IPS-18c (cell line): Measurements from ENCODE around the gene IRAK2.
"Not testable (repeated sequence)": the region's sequence is repeated elsewhere in the genome, so short reads cannot be mapped to it uniquely, and the experiment has no call there.

Source experiments
- H3K4me3 ChIP-seq: 2 replicates; pipeline ENCODE4 v1.7.0; 2013; ENCODE audit warnings: low read depth, mild to moderate bottlenecking, low read length, moderate library complexity; ENCODE audit not compliant: insufficient read depth
- H3K9me3 ChIP-seq: one replicate; pipeline ENCODE4 v1.6.1; 2013; ENCODE audit warnings: mild to moderate bottlenecking, low read length, moderate library complexity; ENCODE audit not compliant: control insufficient read depth, insufficient read depth

IRAK2 gene

GRCh38 chr3:10154335-10155122 lies 10.2 kb upstream of the IRAK2 start:
- no peak overlapping the region for H3K4me3 ChIP-seq
- H3K9me3 ChIP-seq: no peaks in the 10 kb centered on the region

GRCh38 chr3:10155123-10155472 lies 9.6 kb upstream of the IRAK2 start:
- Histone ChIP-seq H3K9me3 (no peaks in the 10 kb centered on the region), H3K4me3 (no peak overlapping the region)

- Histone ChIP-seq H3K9me3 (no peaks in the 10 kb centered on the region), H3K4me3 (no peak overlapping the region)
These were observed 9.1 kb upstream of the IRAK2 start for GRCh38 chr3:10155658-10156057.

- Histone ChIP-seq H3K4me3 (no peak overlapping the region), H3K9me3 (no peaks in the 10 kb centered on the region)
These were observed 7.7 kb upstream of the IRAK2 start for GRCh38 chr3:10157031-10157430.

GRCh38 chr3:10158555-10158954 lies 6.2 kb upstream of the IRAK2 start:
- H3K9me3 ChIP-seq, H3K4me3 ChIP-seq: not testable (repeated sequence)

- Histone ChIP-seq H3K4me3 (no peak overlapping the region), H3K9me3 (peaks cover 2% of the 10 kb centered on the region)
These were observed 4.4 kb upstream of the IRAK2 start for GRCh38 chr3:10160346-10160745.

GRCh38 chr3:10160925-10161324 lies 3.8 kb upstream of the IRAK2 start:
- Histone ChIP-seq H3K4me3 (no peak overlapping the region), H3K9me3 (peaks cover 2% of the 10 kb centered on the region)

GRCh38 chr3:10162185-10162584 lies 2.5 kb upstream of the IRAK2 start:
- H3K4me3 ChIP-seq: no peak overlapping the region
- H3K9me3 ChIP-seq: peaks cover 2% of the 10 kb centered on the region

GRCh38 chr3:10164201-10164545 lies 546 bp upstream of the IRAK2 start:
- not testable (repeated sequence) for H3K4me3 ChIP-seq

GRCh38 chr3:10166213-10166604 lies 1.5 kb downstream of the IRAK2 start:
- Histone ChIP-seq H3K4me3 (no peak overlapping the region), H3K9me3 (peaks cover 5% of the 10 kb centered on the region)

More at GRCh38 chr3:10164201-10164545, 546 bp upstream of the IRAK2 start:
- H3K9me3 ChIP-seq: not testable (repeated sequence)

GRCh38 chr3:10169000-10169496 lies 4.3 kb downstream of the IRAK2 start:
- Histone ChIP-seq H3K9me3 (peaks cover 5% of the 10 kb centered on the region), H3K4me3 (no peak overlapping the region)

GRCh38 chr3:10170915-10171478 lies 6.3 kb downstream of the IRAK2 start:
- Histone ChIP-seq H3K4me3 (no peak overlapping the region), H3K9me3 (peaks cover 3% of the 10 kb centered on the region)

GRCh38 chr3:10173095-10173925 lies 8.6 kb downstream of the IRAK2 start:
- H3K4me3 ChIP-seq: no peak overlapping the region
- H3K9me3 ChIP-seq: peaks cover 3% of the 10 kb centered on the region

GRCh38 chr3:10173926-10174435 lies 9.3 kb downstream of the IRAK2 start:
- H3K4me3 ChIP-seq: no peak overlapping the region
- peaks cover 3% of the 10 kb centered on the region for H3K9me3 ChIP-seq

- not testable (repeated sequence) for H3K4me3 ChIP-seq, H3K9me3 ChIP-seq
These were observed 10.6 kb downstream of the IRAK2 start for GRCh38 chr3:10175334-10175733.

- H3K4me3 ChIP-seq, H3K9me3 ChIP-seq: not testable (repeated sequence)
These were observed 11.4 kb downstream of the IRAK2 start for GRCh38 chr3:10176150-10176549.

GRCh38 chr3:10177737-10178136 lies 13.0 kb downstream of the IRAK2 start:
- H3K4me3 ChIP-seq: no peak overlapping the region
- no peaks in the 10 kb centered on the region for H3K9me3 ChIP-seq

- no peaks in the 10 kb centered on the region for H3K9me3 ChIP-seq
- H3K4me3 ChIP-seq: no peak overlapping the region
These were observed 14.2 kb downstream of the IRAK2 start for GRCh38 chr3:10178892-10179291.
